ENCODE data around the gene PDZRN3.

Gene PDZRN3

DNA sequence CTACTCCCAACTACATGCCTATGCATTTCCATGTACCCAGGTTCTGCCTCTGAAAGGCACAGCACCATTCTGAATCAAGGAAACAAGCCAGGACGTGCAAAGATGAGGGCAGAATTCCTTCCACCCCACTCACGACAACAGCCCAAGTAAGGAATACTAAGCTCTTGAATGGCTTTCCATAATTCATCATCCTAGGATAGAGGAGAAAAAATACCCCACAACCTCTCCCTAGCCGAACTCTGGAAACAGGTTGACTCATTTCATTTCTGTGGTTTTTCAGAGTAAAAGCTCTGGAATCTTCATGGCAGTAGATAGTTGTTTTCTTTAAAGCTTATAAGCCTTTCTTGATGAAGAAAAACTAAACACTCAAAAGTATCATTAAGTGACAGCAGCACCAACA, 77.8 kb downstream of the PDZRN3 start:
- Mint-ChIP-seq H3K27ac (peak overlapping the region; percentile 93 to 99 (median 96)), H3K36me3 (ENCODE audit: low read depth) (peaks cover 3% of the 10 kb centered on the region), H3K27me3 (ENCODE audit: low read depth) (peaks cover 3% of the 10 kb centered on the region), H3K4me1 (peaks cover 63% of the 10 kb centered on the region), H3K4me3 (peak overlapping the region in 2 of 3 experiments; percentile 3 to 8), H3K9me3 (no peaks in the 10 kb centered on the region)
- no peak for TF ChIP-seq CTCF (IDR thresholded peaks at IDR 0.05; ENCODE audit: unreplicated experiment in 3 of 3)

GRCh38 chr3:73543412-73543811, 81.3 kb downstream of the PDZRN3 start:
- peaks cover 5% of the 10 kb centered on the region for H3K36me3 Mint-ChIP-seq (ENCODE audit: low read depth)
- no peak overlapping the region for H3K4me3 Mint-ChIP-seq
- peaks cover 2% of the 10 kb centered on the region for H3K9me3 Mint-ChIP-seq
- peaks cover 61% of the 10 kb centered on the region for H3K4me1 Mint-ChIP-seq
- H3K27me3 Mint-ChIP-seq (ENCODE audit: low read depth): no peaks in the 10 kb centered on the region
- TF ChIP-seq CTCF (IDR thresholded peaks at IDR 0.05; ENCODE audit: unreplicated experiment in 3 of 3): no peak
- H3K27ac Mint-ChIP-seq: peak overlapping the region in 2 of 3 experiments; percentile 45 to 99

DNA sequence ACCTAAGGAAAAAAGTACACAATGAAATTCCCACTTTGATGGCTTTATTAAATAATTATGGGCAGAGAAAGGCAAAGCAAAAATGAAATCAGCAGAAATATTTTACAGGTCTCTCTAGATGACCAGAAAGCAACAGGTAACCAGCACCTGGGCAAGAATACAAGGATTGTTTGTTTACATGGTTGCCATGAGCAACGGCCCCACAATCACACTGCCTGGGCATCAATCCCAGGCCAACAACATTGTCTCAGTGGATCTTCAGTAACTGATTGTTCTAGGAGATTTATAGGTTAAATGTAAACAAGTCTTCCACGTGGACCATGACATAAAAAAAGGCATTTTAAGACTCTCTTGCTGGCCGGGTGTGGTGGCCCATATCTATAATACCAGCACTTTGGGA, 82.6 kb downstream of the PDZRN3 start:
- H3K27ac Mint-ChIP-seq: peak overlapping the region in 1 of 3 experiments; percentile 55

GRCh38 chr3:73540969-73541740, 83.6 kb downstream of the PDZRN3 start:
- no peak for TF ChIP-seq CTCF (IDR thresholded peaks at IDR 0.05; ENCODE audit: unreplicated experiment in 3 of 3)
- Mint-ChIP-seq H3K4me1 (peaks cover 57% of the 10 kb centered on the region), H3K9me3 (peaks cover 2% of the 10 kb centered on the region), H3K36me3 (ENCODE audit: low read depth) (peaks cover 5% of the 10 kb centered on the region), H3K27me3 (ENCODE audit: low read depth) (no peaks in the 10 kb centered on the region), H3K4me3 (no peak overlapping the region), H3K27ac (peak overlapping the region in 2 of 3 experiments; percentile 10 to 19)

More for the DNA sequence above, 82.6 kb downstream of the PDZRN3 start:
- peaks cover 2% of the 10 kb centered on the region for H3K9me3 Mint-ChIP-seq
- no peaks in the 10 kb centered on the region for H3K27me3 Mint-ChIP-seq (ENCODE audit: low read depth)
- H3K4me3 Mint-ChIP-seq: no peak overlapping the region
- H3K36me3 Mint-ChIP-seq (ENCODE audit: low read depth): peaks cover 5% of the 10 kb centered on the region
- H3K4me1 Mint-ChIP-seq: peaks cover 57% of the 10 kb centered on the region
- TF ChIP-seq CTCF (IDR thresholded peaks at IDR 0.05; ENCODE audit: unreplicated experiment in 3 of 3): no peak

DNA sequence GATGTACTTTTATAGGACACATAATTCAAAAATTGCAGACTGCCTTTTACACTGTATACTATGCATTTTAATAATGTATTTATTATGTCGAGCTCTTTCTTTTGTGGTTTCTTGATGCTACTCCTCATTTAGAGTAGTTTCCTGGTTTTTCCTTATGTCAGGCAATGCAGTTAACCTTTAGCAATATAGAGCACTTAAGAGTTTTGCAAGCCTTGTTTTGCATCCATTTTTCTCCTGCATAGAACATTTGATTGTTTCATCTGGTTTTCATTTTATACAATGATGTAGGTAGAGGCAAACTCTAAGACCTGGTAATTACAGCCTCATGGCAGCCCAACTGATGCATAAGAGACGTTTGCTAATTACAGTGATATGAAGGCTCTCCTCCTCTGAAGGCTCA, 86.3 kb downstream of the PDZRN3 start:
- Mint-ChIP-seq H3K9me3 (peaks cover 2% of the 10 kb centered on the region), H3K36me3 (ENCODE audit: low read depth) (peaks cover 5% of the 10 kb centered on the region), H3K27ac (peak overlapping the region; percentile 51 to 53 (median 52)), H3K4me3 (no peak overlapping the region), H3K27me3 (ENCODE audit: low read depth) (no peaks in the 10 kb centered on the region), H3K4me1 (peaks cover 74% of the 10 kb centered on the region)
- no peak for TF ChIP-seq CTCF (IDR thresholded peaks at IDR 0.05; ENCODE audit: unreplicated experiment in 3 of 3)

GRCh38 chr3:73536952-73537351, 87.8 kb downstream of the PDZRN3 start:
- H3K4me1 Mint-ChIP-seq: peaks cover 72% of the 10 kb centered on the region
- H3K4me3 Mint-ChIP-seq: no peak overlapping the region
- peak overlapping the region; percentile 22 to 68 (median 48) for H3K27ac Mint-ChIP-seq
- peaks cover 2% of the 10 kb centered on the region for H3K9me3 Mint-ChIP-seq
- no peaks in the 10 kb centered on the region for H3K27me3 Mint-ChIP-seq (ENCODE audit: low read depth)
- peaks cover 11% of the 10 kb centered on the region for H3K36me3 Mint-ChIP-seq (ENCODE audit: low read depth)
- no peak for TF ChIP-seq CTCF (IDR thresholded peaks at IDR 0.05; ENCODE audit: unreplicated experiment in 3 of 3)
